ENCODE measurements around the gene WDR33. TPM values are rescaled to one million over a fixed set of nuclear protein-coding genes. Genes with fewer than 3 reads are reported as not detected.
A peak's percentile ranks its signal among the peaks of the same experiment; 100 is the strongest.

Gene WDR33
- total and polyA plus RNA-seq, 9 donors: 25.6 to 36.4 (median 28.9) TPM

GRCh38 chr2:127674241-127675209, 136.4 kb downstream of the WDR33 start:
- 3% methylated on average over 60 of the region's 72 CpGs for WGBS (ENCODE audit: insufficient coverage)
- Histone ChIP-seq H3K27me3 (ENCODE audit: control insufficient read depth, insufficient read depth, low read length) (peaks cover 35% of the 10 kb centered on the region), H3K4me3 (ENCODE audit: low read length) (peak overlapping the region; percentile 41), H3K27ac (ENCODE audit: low read length) (no peak overlapping the region), H3K36me3 (ENCODE audit: control insufficient read depth, insufficient read depth, low read length) (peaks cover 2% of the 10 kb centered on the region), H3K4me1 (ENCODE audit: control insufficient read depth, insufficient read depth, low read length) (peaks cover 35% of the 10 kb centered on the region), H3K9me3 (replicated peaks; ENCODE audit: control insufficient read depth, low read depth, low read length) (no peaks in the 10 kb centered on the region)
- DNase-seq: peak; percentile 36

DNA sequence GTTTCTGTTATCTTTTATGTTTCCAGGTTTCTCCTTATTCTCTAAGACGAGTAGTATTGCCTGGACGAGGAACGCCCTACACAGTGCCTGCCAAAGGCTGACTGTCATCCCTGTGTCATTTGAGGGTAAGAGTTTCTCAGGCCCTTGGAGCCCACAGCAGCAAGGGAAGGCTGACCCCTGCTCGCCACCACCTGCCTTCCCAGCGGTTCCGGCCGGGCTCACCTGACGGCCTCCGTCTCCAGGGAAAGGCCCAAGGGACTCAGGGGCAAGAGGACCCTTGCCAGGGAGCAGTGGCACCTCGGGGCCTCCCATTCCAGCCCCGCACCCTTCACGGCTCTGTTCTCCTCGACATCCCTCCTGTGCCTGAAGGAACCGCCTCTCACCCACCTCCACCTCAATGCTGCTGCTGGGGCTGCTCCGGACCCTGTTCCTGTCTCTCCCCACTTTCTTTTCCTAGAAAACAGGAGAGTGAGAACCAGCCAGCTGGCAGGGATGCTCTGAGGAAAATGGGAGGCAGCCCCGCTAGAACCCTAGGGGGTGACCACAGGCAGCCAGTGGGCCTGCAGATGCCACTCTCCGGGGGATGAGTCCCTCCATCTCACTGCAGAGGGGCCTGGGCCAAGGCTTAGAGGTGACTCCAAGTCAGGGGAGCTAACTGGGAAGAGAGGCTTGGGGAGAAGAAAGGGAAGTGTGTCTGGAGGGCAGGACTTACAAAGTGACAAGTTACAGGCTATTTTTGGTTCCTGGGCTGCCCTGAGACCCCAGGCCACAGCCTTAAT, 137.5 kb downstream of the WDR33 start:
- H3K27me3 ChIP-seq (ENCODE audit: control insufficient read depth, insufficient read depth, low read length): peaks cover 36% of the 10 kb centered on the region
- WGBS (ENCODE audit: insufficient coverage): 74% methylated on average over 14 of the region's 17 CpGs
- DNase-seq: no peak
- H3K4me1 ChIP-seq (ENCODE audit: control insufficient read depth, insufficient read depth, low read length): peaks cover 35% of the 10 kb centered on the region
- H3K27ac ChIP-seq (ENCODE audit: low read length): peak overlapping the region; percentile 29
- H3K9me3 ChIP-seq (replicated peaks; ENCODE audit: control insufficient read depth, low read depth, low read length): no peaks in the 10 kb centered on the region
- peak overlapping the region; percentile 41 for H3K4me3 ChIP-seq (ENCODE audit: low read length)
- H3K36me3 ChIP-seq (ENCODE audit: control insufficient read depth, insufficient read depth, low read length): peaks cover 2% of the 10 kb centered on the region

DNA sequence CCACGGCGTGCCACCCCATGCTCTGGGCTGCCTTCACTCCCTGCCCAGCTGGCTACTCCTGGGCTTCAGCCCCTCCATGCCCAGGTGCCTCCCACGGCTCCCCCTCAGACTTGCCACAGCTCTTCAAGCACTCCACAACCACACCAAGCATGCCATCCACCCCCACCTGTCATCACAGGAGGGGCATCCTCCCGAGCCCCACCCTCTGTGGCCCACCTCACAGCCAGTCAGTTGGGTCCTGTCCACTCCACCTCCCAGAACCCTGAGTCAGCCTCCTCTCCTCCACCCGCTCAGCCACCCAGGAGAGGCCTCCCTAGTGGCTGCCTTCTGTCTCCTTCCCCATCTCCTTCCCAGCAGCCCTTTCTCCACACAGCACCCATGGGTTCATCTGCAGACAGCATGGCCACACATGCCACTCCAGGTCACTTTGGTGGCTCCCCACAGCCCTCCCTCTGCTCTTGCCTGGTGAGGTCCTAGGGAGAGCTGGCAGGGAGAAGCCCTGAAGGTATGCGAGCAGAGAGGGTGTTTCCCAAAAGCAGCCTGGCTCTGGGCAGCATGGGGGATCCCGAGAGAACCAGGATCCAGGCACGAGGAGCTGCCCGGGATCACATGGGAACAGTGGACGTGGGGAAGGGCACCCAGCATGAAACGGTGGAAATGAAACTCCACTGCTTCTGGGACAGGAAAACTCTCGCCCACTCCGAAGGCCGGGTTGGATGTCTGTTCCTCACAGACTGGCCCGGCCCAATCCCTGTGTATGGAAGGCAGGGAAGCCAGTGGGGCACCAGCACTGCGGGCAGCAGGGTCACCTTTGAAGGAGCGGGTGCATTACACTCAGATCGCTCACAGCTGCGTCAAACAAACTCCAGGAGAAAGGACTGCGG, 138.4 kb downstream of the WDR33 start:
- Histone ChIP-seq H3K27me3 (ENCODE audit: control insufficient read depth, insufficient read depth, low read length) (peaks cover 30% of the 10 kb centered on the region), H3K36me3 (ENCODE audit: control insufficient read depth, insufficient read depth, low read length) (peaks cover 2% of the 10 kb centered on the region), H3K9me3 (replicated peaks; ENCODE audit: control insufficient read depth, low read depth, low read length) (no peaks in the 10 kb centered on the region), H3K4me1 (ENCODE audit: control insufficient read depth, insufficient read depth, low read length) (peaks cover 35% of the 10 kb centered on the region), H3K4me3 (ENCODE audit: low read length) (no peak overlapping the region), H3K27ac (ENCODE audit: low read length) (no peak overlapping the region)
- DNase-seq: no peak
- 73% methylated on average over 17 of the region's 20 CpGs for WGBS (ENCODE audit: insufficient coverage)

- Histone ChIP-seq H3K27ac (ENCODE audit: low read length) (no peak overlapping the region), H3K36me3 (ENCODE audit: control insufficient read depth, insufficient read depth, low read length) (peaks cover 2% of the 10 kb centered on the region)
- WGBS (ENCODE audit: insufficient coverage): 78% methylated on average over 12 of the region's 14 CpGs
These were observed 139.2 kb downstream of the WDR33 start for GRCh38 chr2:127671557-127672302.

DNA sequence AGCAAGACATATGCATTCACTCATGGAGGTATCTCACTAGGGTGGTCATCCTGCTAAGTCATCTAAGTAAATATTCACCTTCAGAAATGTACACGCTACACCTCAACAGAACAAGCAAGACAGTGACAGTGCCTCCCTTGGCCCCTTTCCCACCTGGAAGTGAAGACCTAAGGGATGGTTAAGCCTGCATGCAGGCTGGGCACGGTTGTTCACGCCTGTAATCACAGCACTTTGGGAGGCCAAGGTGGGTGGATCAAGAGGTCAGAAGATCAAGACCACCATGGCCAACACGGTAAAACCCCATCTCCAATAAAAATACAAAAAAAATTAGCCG, 140.0 kb downstream of the WDR33 start:
- Histone ChIP-seq H3K9me3 (replicated peaks; ENCODE audit: control insufficient read depth, low read depth, low read length) (no peaks in the 10 kb centered on the region), H3K36me3 (ENCODE audit: control insufficient read depth, insufficient read depth, low read length) (peaks cover 2% of the 10 kb centered on the region), H3K27ac (ENCODE audit: low read length) (no peak overlapping the region), H3K27me3 (ENCODE audit: control insufficient read depth, insufficient read depth, low read length) (peaks cover 19% of the 10 kb centered on the region), H3K4me1 (ENCODE audit: control insufficient read depth, insufficient read depth, low read length) (peaks cover 25% of the 10 kb centered on the region), H3K4me3 (ENCODE audit: low read length) (no peak overlapping the region)
- no peak for DNase-seq
- WGBS (ENCODE audit: insufficient coverage): 80% methylated on average over 1 of the region's 5 CpGs

More at GRCh38 chr2:127671557-127672302, 139.2 kb downstream of the WDR33 start:
- H3K4me3 ChIP-seq (ENCODE audit: low read length): no peak overlapping the region
- DNase-seq: no peak
- peaks cover 32% of the 10 kb centered on the region for H3K4me1 ChIP-seq (ENCODE audit: control insufficient read depth, insufficient read depth, low read length)
- H3K9me3 ChIP-seq (replicated peaks; ENCODE audit: control insufficient read depth, low read depth, low read length): no peaks in the 10 kb centered on the region
- peaks cover 21% of the 10 kb centered on the region for H3K27me3 ChIP-seq (ENCODE audit: control insufficient read depth, insufficient read depth, low read length)

DNA sequence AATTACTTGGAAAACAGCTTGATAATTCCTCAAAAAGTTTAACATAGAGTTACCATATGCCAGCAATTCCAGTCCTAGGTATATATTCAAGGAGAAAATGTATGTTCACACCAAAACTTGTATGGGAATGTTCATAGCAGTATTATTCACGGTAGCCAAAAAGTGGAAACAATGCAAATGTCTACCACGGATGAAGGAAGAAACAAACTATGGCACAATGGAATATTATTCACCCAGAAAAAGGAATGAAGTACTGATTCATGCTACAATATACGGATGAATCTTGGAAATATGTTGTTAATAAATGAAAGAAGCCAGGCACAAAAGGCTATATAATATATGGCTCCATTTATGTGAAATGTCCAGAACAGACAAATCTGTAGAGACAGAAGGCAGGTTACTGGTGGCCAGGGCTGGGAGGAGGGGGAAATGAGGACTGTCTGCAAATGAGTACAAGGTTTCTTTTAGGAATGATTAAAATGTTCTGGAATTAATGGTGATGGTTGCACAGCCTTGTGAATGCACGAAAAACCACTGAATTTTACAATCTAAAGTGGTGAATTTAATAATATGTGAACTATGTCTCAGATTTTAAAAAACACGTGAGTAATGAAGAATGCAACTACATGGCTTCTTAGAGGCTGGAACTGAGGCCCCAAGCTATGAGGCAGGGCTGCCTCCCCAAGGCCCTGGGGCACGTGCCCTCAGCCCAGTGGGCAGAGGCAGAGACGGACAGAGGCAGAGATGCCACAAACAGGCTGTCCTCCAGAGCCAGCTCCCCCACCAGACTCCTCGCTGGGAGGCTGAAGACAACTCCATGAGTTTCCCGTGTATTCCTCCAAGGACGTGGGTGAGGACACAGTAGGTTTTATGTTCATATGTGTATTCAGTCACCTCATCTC, 140.7 kb downstream of the WDR33 start:
- no peak for DNase-seq
- peaks cover 20% of the 10 kb centered on the region for H3K27me3 ChIP-seq (ENCODE audit: control insufficient read depth, insufficient read depth, low read length)
- WGBS (ENCODE audit: insufficient coverage): 59% methylated on average over 2 of the region's 10 CpGs

GRCh38 chr2:127669056-127669455, 141.9 kb downstream of the WDR33 start:
- Histone ChIP-seq H3K27me3 (ENCODE audit: control insufficient read depth, insufficient read depth, low read length) (peaks cover 26% of the 10 kb centered on the region), H3K36me3 (ENCODE audit: control insufficient read depth, insufficient read depth, low read length) (peaks cover 2% of the 10 kb centered on the region), H3K9me3 (replicated peaks; ENCODE audit: control insufficient read depth, low read depth, low read length) (no peaks in the 10 kb centered on the region), H3K27ac (ENCODE audit: low read length) (no peak overlapping the region), H3K4me1 (ENCODE audit: control insufficient read depth, insufficient read depth, low read length) (peaks cover 20% of the 10 kb centered on the region), H3K4me3 (ENCODE audit: low read length) (no peak overlapping the region)
- WGBS (ENCODE audit: insufficient coverage): 86% methylated on average over 6 of the region's 7 CpGs
- DNase-seq: no peak

More for the DNA sequence above, 140.7 kb downstream of the WDR33 start:
- peaks cover 19% of the 10 kb centered on the region for H3K4me1 ChIP-seq (ENCODE audit: control insufficient read depth, insufficient read depth, low read length)
- H3K9me3 ChIP-seq (replicated peaks; ENCODE audit: control insufficient read depth, low read depth, low read length): no peaks in the 10 kb centered on the region
- no peak overlapping the region for H3K27ac ChIP-seq (ENCODE audit: low read length)
- H3K36me3 ChIP-seq (ENCODE audit: control insufficient read depth, insufficient read depth, low read length): peaks cover 2% of the 10 kb centered on the region
- H3K4me3 ChIP-seq (ENCODE audit: low read length): no peak overlapping the region

GRCh38 chr2:127665267-127665893, 145.6 kb downstream of the WDR33 start:
- DNase-seq: no peak
- Histone ChIP-seq H3K9me3 (replicated peaks; ENCODE audit: control insufficient read depth, low read depth, low read length) (no peaks in the 10 kb centered on the region), H3K27me3 (ENCODE audit: control insufficient read depth, insufficient read depth, low read length) (peaks cover 35% of the 10 kb centered on the region), H3K36me3 (ENCODE audit: control insufficient read depth, insufficient read depth, low read length) (peaks cover 2% of the 10 kb centered on the region), H3K27ac (ENCODE audit: low read length) (no peak overlapping the region), H3K4me1 (ENCODE audit: control insufficient read depth, insufficient read depth, low read length) (peaks cover 32% of the 10 kb centered on the region), H3K4me3 (ENCODE audit: low read length) (no peak overlapping the region)
- 91% methylated on average over 4 of the region's 8 CpGs for WGBS (ENCODE audit: insufficient coverage)
